ENCODE measurements around the gene TAF8. TPM values are rescaled to one million over a fixed set of nuclear protein-coding genes. Genes with fewer than 3 reads are reported as not detected.
A peak's percentile ranks its signal among the peaks of the same experiment; 100 is the strongest.

TAF8 gene
- total RNA-seq, 1 experiment from 2014 or later = 20.4 TPM

DNA sequence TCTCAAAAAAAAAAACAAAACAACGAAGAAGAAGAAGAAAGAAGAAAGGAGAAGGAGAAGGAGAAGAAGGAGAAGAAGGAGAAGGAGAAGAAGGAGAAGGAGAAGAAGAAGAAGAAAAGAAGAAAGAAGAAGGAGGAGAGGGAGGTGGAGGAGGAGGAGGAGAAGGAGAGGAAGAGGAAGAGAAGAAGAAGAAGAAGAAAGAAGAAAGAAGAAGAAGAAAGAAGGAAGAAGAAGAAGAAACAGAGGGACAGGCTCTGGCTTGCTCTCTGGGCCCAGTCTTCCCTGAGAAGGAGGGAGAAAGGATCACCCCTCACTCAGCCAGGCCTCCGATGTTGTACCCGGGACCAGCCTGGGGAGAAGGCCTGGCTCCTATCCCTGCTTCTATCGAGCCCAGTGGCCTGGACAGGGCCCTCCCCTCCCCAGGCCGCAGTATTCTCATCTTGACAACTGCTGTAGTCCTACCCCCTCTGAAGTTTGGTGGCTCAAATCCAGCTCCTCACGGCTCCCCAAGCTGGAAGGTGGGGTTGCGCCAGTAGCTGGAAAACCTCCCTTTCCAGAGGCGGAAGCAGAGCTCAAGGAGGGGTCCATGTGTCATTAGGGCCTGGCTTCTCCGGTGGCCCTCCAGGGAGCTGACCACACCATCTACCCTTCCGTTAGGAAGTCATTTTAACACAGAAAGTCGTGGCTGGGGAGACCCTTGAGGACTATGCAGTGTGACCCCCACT lies 73.2 kb downstream of the TAF8 start:
- DNase-seq (ENCODE audit: low spot score) = no peak

DNA sequence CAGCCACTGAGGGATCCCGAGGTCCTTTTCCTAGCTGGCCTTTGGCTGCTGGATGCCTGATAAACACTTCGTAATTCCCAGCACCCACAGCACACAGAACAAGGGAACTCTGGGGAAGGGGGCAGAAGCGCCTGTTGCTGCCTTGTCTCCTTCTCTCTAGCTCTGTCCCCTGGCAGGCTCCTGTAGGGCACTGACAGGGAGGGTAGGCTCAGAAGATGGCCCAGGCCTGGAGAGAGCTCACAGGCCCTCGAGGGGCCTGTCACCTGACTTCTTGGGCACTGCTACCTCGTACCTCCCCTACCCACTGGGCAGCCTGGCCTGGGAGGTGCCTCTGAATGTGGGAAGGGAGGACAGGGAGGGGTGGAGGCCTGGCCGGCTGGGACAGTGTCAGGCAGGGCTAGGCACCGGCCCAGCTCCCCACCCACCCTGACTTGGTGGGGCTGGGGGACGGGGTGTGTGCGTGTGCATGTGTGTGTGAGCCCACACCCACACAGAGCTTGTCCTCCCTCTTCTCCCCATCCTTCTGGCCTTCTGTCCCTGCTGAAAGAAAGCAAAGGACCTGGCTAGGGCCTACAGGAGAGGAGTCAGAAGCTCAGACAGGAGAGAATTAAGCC lies 74.0 kb downstream of the TAF8 start:
- DNase-seq (ENCODE audit: low spot score) = no peak

DNA sequence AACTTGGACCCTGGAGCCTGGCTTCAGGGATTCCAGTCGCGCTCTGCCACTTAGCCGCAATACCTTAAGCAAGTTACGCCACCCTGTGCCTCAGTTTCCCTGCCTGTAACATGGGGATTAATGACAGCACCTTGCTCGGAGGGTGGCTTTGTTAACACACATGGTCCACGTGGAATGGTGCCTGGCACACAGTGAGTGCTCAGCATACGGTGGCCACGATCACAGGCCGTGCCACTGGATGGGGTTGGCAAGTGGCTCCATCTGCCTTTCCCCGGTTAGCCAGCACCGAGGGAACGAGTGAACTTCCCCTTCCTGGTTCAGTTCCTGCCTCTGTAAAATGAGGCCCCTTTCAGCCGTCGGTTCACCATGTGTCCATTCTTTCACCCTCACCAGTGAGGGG lies 74.9 kb downstream of the TAF8 start:
- DNase-seq (ENCODE audit: low spot score) = no peak

DNA sequence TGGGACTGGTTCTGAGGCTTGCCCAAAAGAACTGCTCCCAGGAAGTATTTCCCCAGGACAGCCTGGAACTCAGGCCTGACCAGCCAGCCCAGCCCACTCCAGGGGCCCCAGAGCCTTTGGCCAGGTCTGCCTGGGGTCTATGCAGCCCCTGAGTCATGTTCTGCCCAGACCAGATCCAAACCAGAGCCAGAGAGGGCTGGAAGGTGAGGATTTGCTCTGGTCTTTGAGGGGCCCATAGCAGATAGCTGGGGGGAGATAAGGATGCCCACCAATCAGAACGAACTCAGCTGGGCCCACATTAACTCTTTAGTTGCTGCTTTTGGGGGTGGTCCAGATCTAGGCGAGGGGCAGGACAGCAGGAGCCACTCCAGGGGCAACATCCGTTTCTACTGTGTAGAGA lies 75.3 kb downstream of the TAF8 start:
- no peak for DNase-seq (ENCODE audit: low spot score)

DNA sequence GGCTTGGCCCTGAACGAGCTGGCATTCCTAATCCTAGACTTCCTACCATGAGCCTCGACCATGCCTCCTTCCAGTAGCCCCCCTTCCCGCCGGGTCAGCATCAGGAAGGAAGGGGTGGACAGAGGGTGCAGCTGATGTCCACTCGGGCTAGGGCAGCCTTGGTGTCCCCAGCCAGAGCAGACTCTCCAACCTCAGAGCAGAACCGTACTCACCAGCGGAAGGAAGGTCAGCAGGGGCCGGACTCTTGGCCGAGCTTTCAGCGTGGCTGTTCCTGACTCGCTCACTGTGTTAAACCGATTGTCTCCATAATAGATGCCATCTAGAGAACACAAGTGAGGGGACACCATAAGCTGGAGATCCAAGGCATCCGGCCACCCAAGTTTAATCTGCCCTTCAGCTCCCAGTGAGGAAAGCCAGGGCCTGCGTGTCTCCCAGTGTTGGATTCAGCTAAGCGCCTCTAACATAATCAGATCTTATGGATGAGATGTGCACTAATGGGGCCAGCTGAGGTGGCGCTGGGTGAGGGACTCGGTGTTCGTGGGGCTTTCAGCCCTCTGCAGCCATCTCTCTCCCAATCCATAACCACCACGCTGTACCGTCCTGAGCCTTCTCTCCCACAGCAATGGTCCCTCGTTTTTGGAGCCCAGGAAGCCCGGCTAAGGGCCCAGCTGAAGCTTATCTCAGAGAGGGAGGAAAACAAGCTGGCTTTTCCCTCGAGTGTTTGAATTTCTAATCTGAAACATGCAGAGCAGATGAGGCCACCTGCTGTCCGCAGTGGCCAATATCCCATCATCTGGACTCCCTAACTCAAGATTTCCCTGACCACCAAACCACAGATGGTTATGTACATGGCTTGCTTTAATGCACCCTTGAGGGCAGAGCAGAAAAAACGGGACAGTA lies 78.4 kb downstream of the TAF8 start:
- peak; percentile 18 for DNase-seq (ENCODE audit: low spot score)

DNA sequence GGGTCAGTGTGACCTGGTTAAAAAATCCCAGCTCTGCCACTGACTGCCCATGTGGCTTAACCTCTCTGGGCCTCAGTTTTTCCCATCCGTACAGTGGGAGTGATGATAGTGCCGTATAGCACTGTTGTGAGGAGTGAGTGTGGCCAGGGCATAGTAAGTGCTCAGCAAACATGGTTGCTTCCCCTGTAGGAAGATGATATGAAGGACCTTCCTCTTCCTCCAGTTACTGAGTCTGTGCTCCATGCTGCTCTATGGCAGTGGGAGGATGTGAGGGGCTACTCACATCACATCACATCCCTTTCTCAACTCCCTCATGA lies 79.0 kb downstream of the TAF8 start:
- no peak for DNase-seq (ENCODE audit: low spot score)

DNA sequence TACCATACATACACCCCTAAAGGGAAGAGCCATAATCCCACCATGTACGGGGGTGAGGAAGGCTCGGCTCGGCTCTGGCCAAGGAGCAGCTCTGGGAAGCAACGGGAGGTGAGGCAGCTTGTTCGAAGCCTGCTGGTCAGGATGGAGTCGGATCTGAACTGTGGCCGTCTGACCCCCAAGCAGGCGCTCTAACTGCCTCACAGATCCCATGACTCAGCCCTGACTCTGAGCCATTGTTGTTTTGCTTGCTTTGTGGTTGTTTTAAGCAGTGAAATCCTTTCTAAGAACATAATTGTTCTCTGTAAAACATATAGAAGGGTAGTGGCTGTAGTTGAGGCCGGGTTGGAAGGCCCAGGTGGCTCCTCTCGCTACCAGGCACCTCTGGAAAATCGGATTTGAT lies 81.2 kb downstream of the TAF8 start:
- peak; percentile 68 for DNase-seq (ENCODE audit: low spot score)

DNA sequence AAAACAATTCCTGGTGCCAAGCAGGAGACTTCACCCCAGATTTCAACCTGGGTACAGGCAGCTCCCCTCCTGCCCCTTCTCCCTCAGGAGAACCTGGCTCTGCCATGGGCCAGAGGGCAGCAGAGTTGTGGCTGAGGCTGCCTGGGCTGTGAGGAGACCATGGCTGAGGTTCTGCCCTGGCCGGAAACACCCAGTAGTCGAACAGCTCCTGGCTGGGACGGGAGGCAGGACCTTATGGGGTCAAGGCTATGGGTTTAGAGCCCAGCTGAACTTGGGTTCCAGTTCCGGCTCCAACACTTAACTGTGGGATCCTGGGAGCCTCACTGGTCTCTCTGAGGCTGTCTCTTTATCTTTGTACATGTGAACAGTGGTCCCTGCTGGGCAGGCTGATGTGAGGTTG lies 83.6 kb downstream of the TAF8 start:
- no peak for DNase-seq (ENCODE audit: low spot score)

DNA sequence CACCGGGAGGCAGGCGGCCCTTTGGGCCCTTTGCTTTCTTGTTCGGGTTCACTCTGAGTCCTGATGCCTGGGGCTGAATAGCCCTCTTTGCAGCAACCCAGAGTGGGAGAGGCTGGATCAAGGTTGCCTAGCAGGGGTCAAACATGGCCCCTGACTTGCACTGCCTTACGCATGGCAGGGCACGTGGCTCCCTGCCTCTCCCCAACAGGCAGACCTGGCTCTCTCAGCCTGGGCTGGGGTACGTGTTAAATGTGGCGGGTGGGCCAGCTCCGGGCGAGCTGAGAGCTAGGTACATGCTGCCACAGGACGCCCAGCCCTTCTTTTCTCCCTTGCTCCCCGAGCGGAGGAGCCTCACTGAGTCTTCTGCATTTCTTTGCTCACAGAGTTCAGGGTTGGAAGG lies 84.8 kb downstream of the TAF8 start:
- no peak for DNase-seq (ENCODE audit: low spot score)

DNA sequence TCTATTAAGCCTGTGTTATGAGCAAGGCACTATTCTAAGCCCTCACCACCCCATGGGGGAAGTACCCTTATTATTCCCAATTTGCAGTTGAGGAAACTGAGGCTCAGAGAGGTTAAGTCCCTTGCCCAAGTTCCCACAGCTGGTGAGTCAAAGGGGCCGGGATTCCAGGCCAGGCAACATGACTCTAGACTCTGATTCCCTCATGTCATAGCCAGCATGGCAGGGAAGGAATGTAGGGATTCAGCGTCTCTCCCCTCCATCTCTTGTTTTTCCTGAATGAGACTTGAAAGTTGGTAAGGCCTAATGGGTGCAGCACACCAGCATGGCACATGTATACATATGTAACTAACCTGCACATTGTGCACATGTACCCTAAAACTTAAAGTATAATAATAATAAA lies 85.4 kb downstream of the TAF8 start:
- no peak for DNase-seq (ENCODE audit: low spot score)

DNA sequence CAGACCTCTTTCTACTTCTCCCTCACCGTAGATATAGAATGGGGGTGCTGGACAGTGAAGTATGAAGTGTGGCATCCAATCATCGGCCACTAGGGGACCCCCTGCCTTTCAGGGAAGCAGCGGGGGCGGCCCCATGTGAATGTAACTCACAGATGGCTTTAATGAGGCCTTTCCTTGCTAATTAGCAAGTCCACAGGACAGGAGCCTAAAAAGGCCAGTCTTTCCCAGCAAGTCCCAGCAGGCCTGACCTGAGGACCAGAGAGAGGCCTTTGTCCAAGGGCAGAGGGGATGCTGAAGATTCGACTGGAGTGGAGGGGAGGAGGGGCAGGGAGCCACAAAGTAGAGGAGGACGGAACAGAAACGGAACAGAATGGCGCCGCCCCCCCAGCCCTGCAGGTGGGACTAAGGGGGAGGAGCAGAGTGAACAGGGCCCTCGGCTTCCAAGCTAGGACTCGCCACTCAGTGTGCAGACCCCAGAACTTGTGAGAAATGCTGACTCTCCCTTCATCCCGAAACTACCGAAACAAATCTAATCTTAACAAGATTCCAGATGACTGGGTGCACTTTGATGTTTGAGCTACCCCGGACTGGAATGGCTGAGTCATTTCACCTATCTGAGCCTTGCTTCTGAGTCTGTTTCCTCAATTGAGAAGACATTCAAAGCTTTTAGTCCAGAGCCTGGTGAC lies 86.3 kb downstream of the TAF8 start:
- DNase-seq (ENCODE audit: low spot score) = peak; percentile 82

Other genes starting within 250 kb of the TAF8 start
- 0.74 and 1.1 TPM in 2 replicates for gene USP49, start 155.1 kb upstream of the TAF8 start, total RNA-seq (2014; rRNA removed; shearing (Covaris generic))
- 31.1 and 32.0 TPM in 2 replicates for gene MED20, start 129.4 kb upstream of the TAF8 start, total RNA-seq (2014; rRNA removed; shearing (Covaris generic))
- gene BYSL, start 129.0 kb upstream of the TAF8 start, total RNA-seq (2014; rRNA removed; shearing (Covaris generic)) = 14.1 and 17.5 TPM in 2 replicates
- gene CCND3, start 108.7 kb upstream of the TAF8 start, total RNA-seq (2014; rRNA removed; shearing (Covaris generic)) = 46.6 and 51.7 TPM in 2 replicates
- gene C6orf132, start 92.1 kb downstream of the TAF8 start, total RNA-seq (2014; rRNA removed; shearing (Covaris generic)) = 0.02 TPM in 1 of 2 replicates, not detected in the other
- not detected in 2 replicates for gene GUCA1A, start 122.8 kb downstream of the TAF8 start, total RNA-seq (2014; rRNA removed; shearing (Covaris generic))
- gene GUCA1B, start 144.4 kb downstream of the TAF8 start, total RNA-seq (2014; rRNA removed; shearing (Covaris generic)) = not detected in 2 replicates
- gene MRPS10, start 167.3 kb downstream of the TAF8 start, total RNA-seq (2014; rRNA removed; shearing (Covaris generic)) = 93.5 and 95.1 TPM in 2 replicates